Right atrium auricular region (tissue), 2 donors: ENCODE results near the gene PDGFRB. TPM values are rescaled to one million over a fixed set of nuclear protein-coding genes. Genes with fewer than 3 reads are reported as not detected.
A peak's percentile ranks its signal among the peaks of the same experiment; 100 is the strongest.

Experiments used
- DNase-seq: peaks from one replicate; pipeline ENCODE4 v3.0.0-alpha.2; 2019; ENCODE audit warnings: low spot score
- H3K27ac ChIP-seq, 2 donors: fragments of 200-600 bp; sonication (generic); 1 replicate in 1 of 2; 2 replicates in 1 of 2; pipeline ENCODE4 v1.5.1; 2016 to 2019
- H3K27me3 ChIP-seq, 2 donors: fragments of 200-600 bp; sonication (generic); one replicate each; pipeline versions ENCODE4 v1.5.1 to v1.6.0; 2017 to 2019
- H3K36me3 ChIP-seq: fragments of 200-600 bp; sonication (generic); one replicate; pipeline ENCODE4 v1.5.1; 2016
- H3K4me1 ChIP-seq, 2 donors: fragments of 200-600 bp; sonication (generic); one replicate each; pipeline versions ENCODE4 v1.5.1 to v1.6.0; 2017 to 2019
- H3K4me3 ChIP-seq, 2 donors: fragments of 200-600 bp; sonication (generic); 1 replicate in 1 of 2; 2 replicates in 1 of 2; pipeline ENCODE4 v1.5.1; 2017 to 2019; ENCODE audit warnings: mild to moderate bottlenecking in 1 of 2, moderate library complexity in 1 of 2
- H3K9me3 ChIP-seq, 2 donors: fragments of 200-600 bp; sonication (generic); one replicate each; pipeline ENCODE4 v1.5.1; 2019
- CTCF ChIP-seq, 2 donors: fragments of 200-600 bp; sonication (generic); IDR thresholded peaks; one replicate each; pipeline ENCODE4 v1.5.1; 2019; ENCODE audit warnings: antibody characterized with exemption in 2 of 2
- total RNA-seq, 2 donors: library from RNA; depleted of rRNA; stranded (reverse); fragments of >200 nt; gene quantifications; one replicate each; pipeline ENCODE4 v1.1.0, GENCODE V29; 2016

PDGFRB gene
- total RNA-seq, 2 donors from 2014 or later, result 68.3 to 68.7 TPM

- no peak overlapping the region for H3K4me3 ChIP-seq
- no peaks in the 10 kb centered on the region for H3K9me3 ChIP-seq
- peaks cover 0 to 5% of the 10 kb centered on the region in 2 donors for H3K4me1 ChIP-seq
- no peak for TF ChIP-seq CTCF (IDR thresholded peaks at IDR 0.05)
- no peak for DNase-seq
- H3K27ac ChIP-seq, result no peak overlapping the region
- no peaks in the 10 kb centered on the region for H3K27me3 ChIP-seq
- H3K36me3 ChIP-seq, result no peaks in the 10 kb centered on the region
These were observed 87.2 kb downstream of the PDGFRB start for GRCh38 chr5:150068472-150068871.

- TF ChIP-seq CTCF (IDR thresholded peaks at IDR 0.05), result no peak
- Histone ChIP-seq H3K36me3 (no peaks in the 10 kb centered on the region), H3K4me3 (no peak overlapping the region), H3K27ac (no peak overlapping the region), H3K4me1 (peaks cover 0 to 5% of the 10 kb centered on the region in 2 donors), H3K9me3 (no peaks in the 10 kb centered on the region), H3K27me3 (no peaks in the 10 kb centered on the region)
- no peak for DNase-seq
These were observed 87.6 kb downstream of the PDGFRB start for GRCh38 chr5:150068071-150068470.

GRCh38 chr5:150067405-150067960 is 88.2 kb downstream of the PDGFRB start:
- no peak for TF ChIP-seq CTCF (IDR thresholded peaks at IDR 0.05)
- DNase-seq, result no peak
- Histone ChIP-seq H3K4me1 (peaks cover 0 to 5% of the 10 kb centered on the region in 2 donors), H3K4me3 (no peak overlapping the region), H3K27me3 (no peaks in the 10 kb centered on the region), H3K27ac (no peak overlapping the region), H3K36me3 (no peaks in the 10 kb centered on the region), H3K9me3 (no peaks in the 10 kb centered on the region)

- Histone ChIP-seq H3K4me1 (peaks cover 0 to 5% of the 10 kb centered on the region in 2 donors), H3K27me3 (no peaks in the 10 kb centered on the region), H3K27ac (peak overlapping the region in 1 of 2 donors; percentile 19), H3K9me3 (no peaks in the 10 kb centered on the region), H3K36me3 (no peaks in the 10 kb centered on the region), H3K4me3 (no peak overlapping the region)
- no peak for TF ChIP-seq CTCF (IDR thresholded peaks at IDR 0.05)
- DNase-seq, result no peak
These were observed 88.7 kb downstream of the PDGFRB start for GRCh38 chr5:150066901-150067396.

GRCh38 chr5:150066436-150066835 is 89.2 kb downstream of the PDGFRB start:
- no peaks in the 10 kb centered on the region for H3K36me3 ChIP-seq
- no peak for DNase-seq
- no peak overlapping the region for H3K4me3 ChIP-seq
- TF ChIP-seq CTCF (IDR thresholded peaks at IDR 0.05), result no peak
- peak overlapping the region in 1 of 2 donors; percentile 19 for H3K27ac ChIP-seq
- no peaks in the 10 kb centered on the region for H3K27me3 ChIP-seq
- H3K4me1 ChIP-seq, result peaks cover 0 to 5% of the 10 kb centered on the region in 2 donors
- no peaks in the 10 kb centered on the region for H3K9me3 ChIP-seq

GRCh38 chr5:150065886-150066285 is 89.8 kb downstream of the PDGFRB start:
- H3K36me3 ChIP-seq, result no peaks in the 10 kb centered on the region
- no peak for TF ChIP-seq CTCF (IDR thresholded peaks at IDR 0.05)
- H3K27ac ChIP-seq, result peak overlapping the region; percentile 19 to 29

More at GRCh38 chr5:150065886-150066285, 89.8 kb downstream of the PDGFRB start:
- Histone ChIP-seq H3K27me3 (no peaks in the 10 kb centered on the region), H3K4me3 (no peak overlapping the region), H3K4me1 (peaks cover 0 to 5% of the 10 kb centered on the region in 2 donors), H3K9me3 (no peaks in the 10 kb centered on the region)
- DNase-seq, result no peak
